H9 (cell line): Measurements from ENCODE around the gene MAGI3. TPM values are rescaled to one million over a fixed set of nuclear protein-coding genes. Genes with fewer than 3 reads are reported as not detected.

Source experiments
- DNase-seq: peaks from one replicate; pipeline ENCODE4 v3.0.0-alpha.2; 2017
- H2AFZ ChIP-seq: one replicate; pipeline ENCODE4 v1.6.1; 2013; ENCODE audit warnings: mild to moderate bottlenecking, low read length, control low read depth, moderate library complexity
- H2AK5ac ChIP-seq: 2 replicates; pipeline ENCODE4 v1.6.1; 2013; ENCODE audit warnings: low read length, control low read depth, mixed read lengths; ENCODE audit not compliant: insufficient read length
- H2BK120ac ChIP-seq: one replicate; pipeline ENCODE4 v1.6.1; 2013; ENCODE audit warnings: low read depth, mild to moderate bottlenecking, low read length, control low read depth, inconsistent platforms; ENCODE audit not compliant: poor library complexity, severe bottlenecking
- H2BK12ac ChIP-seq: 2 replicates; pipeline ENCODE4 v1.6.1; 2013; ENCODE audit warnings: low read length, control low read depth, mixed read lengths, low read depth; ENCODE audit not compliant: insufficient read length
- H2BK15ac ChIP-seq: 2 replicates; pipeline ENCODE4 v1.6.1; 2013; ENCODE audit warnings: low read depth, low read length, control low read depth
- H2BK20ac ChIP-seq: one replicate; pipeline ENCODE4 v1.6.1; 2013; ENCODE audit warnings: low read depth, mild to moderate bottlenecking, low read length, control low read depth, inconsistent platforms; ENCODE audit not compliant: poor library complexity, severe bottlenecking
- H2BK5ac ChIP-seq: 2 replicates; pipeline ENCODE4 v1.6.1; 2013; ENCODE audit warnings: low read length, control low read depth, mixed read lengths; ENCODE audit not compliant: insufficient read length
- H3K14ac ChIP-seq: 2 replicates; pipeline ENCODE4 v1.6.1; 2013; ENCODE audit warnings: low read length, control low read depth; ENCODE audit not compliant: insufficient read depth
- H3K18ac ChIP-seq: 2 replicates; pipeline ENCODE4 v1.6.1; 2013; ENCODE audit warnings: low read depth, mild to moderate bottlenecking, mixed read lengths, low read length, control low read depth; ENCODE audit not compliant: insufficient read length
- H3K23ac ChIP-seq: 2 replicates; pipeline ENCODE4 v1.6.1; 2013; ENCODE audit warnings: low read length, control low read depth, mixed read lengths, low read depth; ENCODE audit not compliant: insufficient read length
- H3K23me2 ChIP-seq: 2 replicates; pipeline ENCODE4 v1.6.1; 2013; ENCODE audit warnings: low read depth, mild to moderate bottlenecking, mixed read lengths, low read length, control low read depth; ENCODE audit not compliant: insufficient read length, poor library complexity, severe bottlenecking
- H3K27ac ChIP-seq: 2 replicates; pipeline ENCODE4 v1.5.1; 2013; ENCODE audit warnings: low read length, control low read depth, mixed read lengths, low read depth; ENCODE audit not compliant: insufficient read length
- H3K27me3 ChIP-seq: 2 replicates; pipeline ENCODE4 v1.6.1; 2013; ENCODE audit warnings: low read length, control low read depth, inconsistent platforms; ENCODE audit not compliant: insufficient read depth
- H3K4ac ChIP-seq: 2 replicates; pipeline ENCODE4 v1.6.1; 2013; ENCODE audit warnings: low read depth, mild to moderate bottlenecking, control low read depth, inconsistent platforms, low read length, moderate library complexity
- H3K4me1 ChIP-seq: 2 replicates; pipeline ENCODE4 v1.6.1; 2013; ENCODE audit warnings: low read length, control low read depth, inconsistent platforms; ENCODE audit not compliant: insufficient read depth
- H3K4me2 ChIP-seq: 2 replicates; pipeline ENCODE4 v1.6.1; 2013; ENCODE audit warnings: low read length, control low read depth, mixed read lengths; ENCODE audit not compliant: insufficient read length, insufficient read depth
- H3K56ac ChIP-seq: 2 replicates; pipeline ENCODE4 v1.6.1; 2013; ENCODE audit warnings: low read depth, mild to moderate bottlenecking, mixed read lengths, low read length, control low read depth; ENCODE audit not compliant: insufficient read length
- H3K79me1 ChIP-seq: 2 replicates; pipeline ENCODE4 v1.6.1; 2013; ENCODE audit warnings: low read depth, mild to moderate bottlenecking, moderate library complexity, low read length, control low read depth, inconsistent platforms; ENCODE audit not compliant: insufficient read depth, poor library complexity, severe bottlenecking
- H3K79me2 ChIP-seq: 2 replicates; pipeline ENCODE4 v1.6.1; 2013; ENCODE audit warnings: low read length, control low read depth, inconsistent platforms; ENCODE audit not compliant: insufficient read depth
- H3K9ac ChIP-seq: 2 replicates; pipeline ENCODE4 v1.6.1; 2013; ENCODE audit warnings: low read length, control low read depth, mixed read lengths; ENCODE audit not compliant: insufficient read length; ENCODE audit errors: extremely low read depth
- H3K9me3 ChIP-seq: one replicate; pipeline ENCODE4 v1.6.1; 2013; ENCODE audit warnings: low read depth, low read length, inconsistent platforms; ENCODE audit not compliant: control insufficient read depth
- H3T11ph ChIP-seq: one replicate; pipeline ENCODE4 v1.6.1; 2013; ENCODE audit warnings: mild to moderate bottlenecking, low read length, control low read depth, inconsistent platforms
- H4K20me1 ChIP-seq: one replicate; pipeline ENCODE4 v1.6.1; 2013; ENCODE audit not compliant: control insufficient read depth, insufficient read length, insufficient read depth
- H4K5ac ChIP-seq: 2 replicates; pipeline ENCODE4 v1.6.1; 2013; ENCODE audit warnings: low read depth, mild to moderate bottlenecking, mixed read lengths, low read length, control low read depth; ENCODE audit not compliant: insufficient read length
- H4K8ac ChIP-seq: replicated peaks from 2 replicates; pipeline ENCODE4 v1.6.1; 2013; ENCODE audit warnings: low read length, control low read depth, mixed read lengths, low read depth; ENCODE audit not compliant: insufficient read length
- H4K91ac ChIP-seq: 2 replicates; pipeline ENCODE4 v1.6.1; 2013; ENCODE audit warnings: low read depth, mild to moderate bottlenecking, moderate library complexity, mixed read lengths, low read length, control low read depth; ENCODE audit not compliant: insufficient read length
- H3K27ac Mint-ChIP-seq, 3 experiments: 2 replicates in 2 of 3; 3 replicates in 1 of 3; pipeline ENCODE4 v1.8.0; 2020 to 2021; ENCODE audit warnings: mixed read lengths in 3 of 3, mild to moderate bottlenecking in 1 of 3, moderate library complexity in 1 of 3
- H3K27me3 Mint-ChIP-seq: 2 replicates; pipeline ENCODE4 v1.8.0; 2021; ENCODE audit warnings: low read depth, mild to moderate bottlenecking, moderate library complexity, mixed read lengths
- H3K36me3 Mint-ChIP-seq, 3 experiments: 2 replicates in 2 of 3; 3 replicates in 1 of 3; pipeline ENCODE4 v1.8.0; 2020 to 2021; ENCODE audit warnings: low read depth in 3 of 3, mixed read lengths in 3 of 3; ENCODE audit not compliant: insufficient read depth in 1 of 3
- H3K4me1 Mint-ChIP-seq, 2 experiments: 2 replicates each; pipeline ENCODE4 v1.8.0; 2020; ENCODE audit warnings: mixed read lengths in 2 of 2
- H3K4me3 Mint-ChIP-seq, 2 experiments: 2 replicates in 1 of 2; 3 replicates in 1 of 2; pipeline ENCODE4 v1.8.0; 2020 to 2021; ENCODE audit warnings: mild to moderate bottlenecking in 2 of 2, mixed read lengths in 2 of 2, moderate library complexity in 1 of 2
- H3K9me3 Mint-ChIP-seq, 2 experiments: 2 replicates in 1 of 2; 3 replicates in 1 of 2; pipeline ENCODE4 v1.8.0; 2020; ENCODE audit warnings: mild to moderate bottlenecking in 2 of 2, mixed read lengths in 2 of 2, moderate library complexity in 1 of 2
- WGBS: extraction: QIAGEN DNeasy Blood & Tissue Kit; methylation state at CpG from one replicate; pipeline ENCODE4 v1.1.7; 2013; ENCODE audit warnings: missing lambda C conversion rate, low lambda C conversion rate, mixed read lengths; ENCODE audit not compliant: insufficient read length; ENCODE audit errors: extremely low coverage; 5-methylcytosine and 5-hydroxymethylcytosine counted together
- total RNA-seq: library from RNA; stranded (reverse); gene quantifications from 2 replicates; pipeline ENCODE4 v1.2.1, GENCODE V29; 2021
- TF ChIP-seq, protein P1 (sequence below): fragments of 200-600 bp; sonication (generic); conservative IDR thresholded peaks from 3 replicates; pipeline ENCODE4 v1.8.0; 2021; ENCODE audit warnings: antibody characterized with exemption, mild to moderate bottlenecking

Gene MAGI3
- total RNA-seq, 1 experiment from 2014 or later, result 8.2 TPM

DNA sequence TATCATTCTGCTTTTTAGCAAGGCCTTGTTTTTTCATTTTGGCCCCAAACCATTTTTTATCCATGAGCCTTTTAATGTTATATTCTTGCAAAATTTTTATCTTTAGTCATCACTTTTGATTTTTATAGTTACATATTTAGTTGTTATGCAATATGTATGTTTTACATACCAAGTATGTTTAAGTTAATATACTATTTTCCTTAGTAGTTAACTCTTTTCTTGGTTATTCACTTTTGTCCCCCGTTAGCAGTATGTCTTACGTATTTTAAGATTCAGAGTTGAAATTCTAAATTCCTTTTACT lies 44.5 kb downstream of the MAGI3 start:
- Histone ChIP-seq H2BK120ac (no peak overlapping the region), H4K20me1 (no peaks in the 10 kb centered on the region), H2AFZ (no peak overlapping the region), H3K79me1 (no peaks in the 10 kb centered on the region), H3K4me1 (no peaks in the 10 kb centered on the region; the same call in 1 of the 2 replicates), H3K14ac (no peak overlapping the region), H3K56ac (no peak overlapping the region), H2BK12ac (no peak overlapping the region), H3K18ac (no peak overlapping the region), H3K27ac (no peak overlapping the region), H3K23me2 (no peaks in the 10 kb centered on the region), H3K9me3 (no peaks in the 10 kb centered on the region), H3K23ac (no peak overlapping the region), H3K27me3 (no peaks in the 10 kb centered on the region), H3K4ac (no peak overlapping the region), H3T11ph (no peak overlapping the region), H2BK20ac (no peak overlapping the region), H3K4me2 (no peak overlapping the region), H3K79me2 (no peaks in the 10 kb centered on the region), H4K8ac (no peak overlapping the region), H2BK5ac (no peak overlapping the region), H4K91ac (no peak overlapping the region), H2AK5ac (no peak overlapping the region), H4K5ac (no peak overlapping the region), H2BK15ac (no peak overlapping the region), H3K9ac (no peak overlapping the region)
- WGBS, result no CpG with 5 or more reads among the region's 2 CpGs
- TF ChIP-seq, protein P1, sequence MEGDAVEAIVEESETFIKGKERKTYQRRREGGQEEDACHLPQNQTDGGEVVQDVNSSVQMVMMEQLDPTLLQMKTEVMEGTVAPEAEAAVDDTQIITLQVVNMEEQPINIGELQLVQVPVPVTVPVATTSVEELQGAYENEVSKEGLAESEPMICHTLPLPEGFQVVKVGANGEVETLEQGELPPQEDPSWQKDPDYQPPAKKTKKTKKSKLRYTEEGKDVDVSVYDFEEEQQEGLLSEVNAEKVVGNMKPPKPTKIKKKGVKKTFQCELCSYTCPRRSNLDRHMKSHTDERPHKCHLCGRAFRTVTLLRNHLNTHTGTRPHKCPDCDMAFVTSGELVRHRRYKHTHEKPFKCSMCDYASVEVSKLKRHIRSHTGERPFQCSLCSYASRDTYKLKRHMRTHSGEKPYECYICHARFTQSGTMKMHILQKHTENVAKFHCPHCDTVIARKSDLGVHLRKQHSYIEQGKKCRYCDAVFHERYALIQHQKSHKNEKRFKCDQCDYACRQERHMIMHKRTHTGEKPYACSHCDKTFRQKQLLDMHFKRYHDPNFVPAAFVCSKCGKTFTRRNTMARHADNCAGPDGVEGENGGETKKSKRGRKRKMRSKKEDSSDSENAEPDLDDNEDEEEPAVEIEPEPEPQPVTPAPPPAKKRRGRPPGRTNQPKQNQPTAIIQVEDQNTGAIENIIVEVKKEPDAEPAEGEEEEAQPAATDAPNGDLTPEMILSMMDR, result no peak
- Mint-ChIP-seq H3K4me3 (no peak overlapping the region), H3K36me3 (no peaks in the 10 kb centered on the region), H3K9me3 (no peaks in the 10 kb centered on the region), H3K27ac (no peak overlapping the region), H3K27me3 (no peaks in the 10 kb centered on the region), H3K4me1 (peaks cover 6 to 7% of the 10 kb centered on the region in 2 experiments; a peak in 3 of 4 replicates)
- DNase-seq, result no peak
